Neuronal stem cell (in vitro differentiated cells): ENCODE results near the gene SYTL2.

ENCODE experiments used
- DNase-seq: peaks from one replicate; pipeline ENCODE4 v3.0.0-alpha.2; 2013; ENCODE audit warnings: low spot score
- H2AFZ ChIP-seq: one replicate; pipeline ENCODE4 v1.6.1; 2013; ENCODE audit warnings: mild to moderate bottlenecking, low read length, inconsistent platforms
- H2AK5ac ChIP-seq: 2 replicates; pipeline ENCODE4 v1.6.1; 2013; ENCODE audit warnings: low read depth, mild to moderate bottlenecking, inconsistent platforms, low read length, moderate library complexity, mixed read lengths
- H2BK120ac ChIP-seq: 2 replicates; pipeline ENCODE4 v1.6.1; 2013; ENCODE audit warnings: low read depth, mild to moderate bottlenecking, inconsistent platforms, low read length, moderate library complexity, mixed read lengths
- H2BK12ac ChIP-seq: one replicate; pipeline ENCODE4 v1.6.1; 2013; ENCODE audit warnings: low read length, inconsistent platforms
- H2BK15ac ChIP-seq: 2 replicates; pipeline ENCODE4 v1.6.1; 2013; ENCODE audit warnings: mild to moderate bottlenecking, low read length, inconsistent platforms, mixed read lengths
- H2BK5ac ChIP-seq: one replicate; pipeline ENCODE4 v1.6.1; 2013; ENCODE audit warnings: inconsistent platforms, mild to moderate bottlenecking, low read length, moderate library complexity
- H3K14ac ChIP-seq: one replicate; pipeline ENCODE4 v1.6.1; 2013; ENCODE audit warnings: low read length, inconsistent platforms
- H3K18ac ChIP-seq: 2 replicates; pipeline ENCODE4 v1.6.1; 2013; ENCODE audit warnings: low read length, inconsistent platforms
- H3K23ac ChIP-seq: 2 replicates; pipeline ENCODE4 v1.6.1; 2013; ENCODE audit warnings: low read depth, mild to moderate bottlenecking, mixed read lengths, low read length, inconsistent platforms; ENCODE audit not compliant: poor library complexity
- H3K27ac ChIP-seq: replicated peaks from 3 replicates; pipeline ENCODE4 v1.5.1; 2013; ENCODE audit warnings: low read length, inconsistent platforms
- H3K27me3 ChIP-seq, 3 experiments: 2 replicates each; pipeline ENCODE4 v1.6.1; 2013; ENCODE audit warnings: low read length in 3 of 3, mild to moderate bottlenecking in 2 of 3, inconsistent platforms in 1 of 3, low read depth in 1 of 3, mixed read lengths in 1 of 3, moderate library complexity in 1 of 3; ENCODE audit not compliant: control insufficient read depth in 3 of 3, insufficient read depth in 3 of 3
- H3K36me3 ChIP-seq, 2 donors: replicated peaks in 1 of 2; 2 replicates each; pipeline ENCODE4 v1.6.1; 2013; ENCODE audit warnings: low read length in 2 of 2; ENCODE audit not compliant: control insufficient read depth in 2 of 2, insufficient read depth in 2 of 2
- H3K4ac ChIP-seq: 2 replicates; pipeline ENCODE4 v1.6.1; 2013; ENCODE audit warnings: inconsistent platforms, mild to moderate bottlenecking, low read length, moderate library complexity
- H3K4me1 ChIP-seq, 2 donors: 1 replicate in 1 of 2; 2 replicates in 1 of 2; pipeline ENCODE4 v1.6.1; 2013; ENCODE audit warnings: low read length in 2 of 2, low read depth in 1 of 2; ENCODE audit not compliant: control insufficient read depth in 2 of 2, insufficient read depth in 1 of 2
- H3K4me2 ChIP-seq: one replicate; pipeline ENCODE4 v1.6.1; 2013; ENCODE audit warnings: mild to moderate bottlenecking, low read length, inconsistent platforms; ENCODE audit not compliant: insufficient read depth, poor library complexity, severe bottlenecking
- H3K4me3 ChIP-seq, 2 donors: 2 replicates each; pipeline ENCODE4 v1.5.1; 2013; ENCODE audit warnings: low read length in 2 of 2, mild to moderate bottlenecking in 2 of 2, inconsistent platforms in 1 of 2, moderate library complexity in 1 of 2
- H3K79me1 ChIP-seq: one replicate; pipeline ENCODE4 v1.6.1; 2013; ENCODE audit warnings: low read depth, mild to moderate bottlenecking, inconsistent platforms, low read length, moderate library complexity
- H3K9ac ChIP-seq: one replicate; pipeline ENCODE4 v1.6.1; 2013; ENCODE audit warnings: mild to moderate bottlenecking, low read depth, low read length, inconsistent platforms; ENCODE audit not compliant: poor library complexity
- H3K9me3 ChIP-seq, 2 donors: replicated peaks in 1 of 2; 2 replicates each; pipeline versions ENCODE3 to v1.6.1; 2013; ENCODE audit warnings: low read length in 2 of 2, mild to moderate bottlenecking in 2 of 2, inconsistent platforms in 1 of 2, low read depth in 1 of 2, mixed read lengths in 1 of 2, moderate library complexity in 1 of 2; ENCODE audit not compliant: control insufficient read depth in 2 of 2, insufficient read depth in 1 of 2
- H4K8ac ChIP-seq: one replicate; pipeline ENCODE4 v1.6.1; 2013; ENCODE audit warnings: low read depth, mild to moderate bottlenecking, inconsistent platforms, low read length, moderate library complexity
- H4K91ac ChIP-seq: one replicate; pipeline ENCODE4 v1.6.1; 2013; ENCODE audit warnings: low read length, low read depth, mild to moderate bottlenecking, inconsistent platforms; ENCODE audit not compliant: poor library complexity
- whole genome bisulfite sequencing, 2 donors: extraction: QIAGEN DNeasy Blood & Tissue Kit; methylation state at CpG; one replicate each; pipeline ENCODE4 v1.1.7; 2013; ENCODE audit warnings: missing lambda C conversion rate in 2 of 2, mixed read lengths in 1 of 2; ENCODE audit not compliant: insufficient read length in 2 of 2, insufficient replicate concordance in 1 of 2; ENCODE audit errors: extremely low coverage in 2 of 2; 5-methylcytosine and 5-hydroxymethylcytosine counted together

The SYTL2 gene

GRCh38 chr11:85756401-85757200, 54.3 kb downstream of the SYTL2 start:
- Histone ChIP-seq H3K23ac (no peak overlapping the region), H3K36me3 (no peaks in the 10 kb centered on the region), H2BK12ac (no peak overlapping the region), H3K9me3 (no peaks in the 10 kb centered on the region), H3K4me2 (no peak overlapping the region), H2AFZ (no peak overlapping the region), H3K27me3 (peaks cover 0 to 2% (median 0%) of the 10 kb centered on the region in 3 experiments), H2BK120ac (no peak overlapping the region), H3K79me1 (no peaks in the 10 kb centered on the region), H3K4me1 (peaks cover 0 to 7% of the 10 kb centered on the region in 2 donors), H3K9ac (no peak overlapping the region), H3K4ac (no peak overlapping the region), H3K4me3 (no peak overlapping the region), H3K14ac (no peak overlapping the region), H4K8ac (no peak overlapping the region), H3K27ac (no peak overlapping the region), H2BK5ac (no peak overlapping the region), H3K18ac (peak overlapping the region; percentile 41), H2BK15ac (no peak overlapping the region), H2AK5ac (no peak overlapping the region), H4K91ac (no peak overlapping the region)
- WGBS, 2 donors: no CpG with 5 or more reads among the region's 6 CpGs
- DNase-seq: no peak

- no peak overlapping the region for H2AFZ ChIP-seq
- H3K27ac ChIP-seq: no peak overlapping the region
- no peaks in the 10 kb centered on the region for H3K79me1 ChIP-seq
- no peak overlapping the region for H2AK5ac ChIP-seq
- H3K4me2 ChIP-seq: no peak overlapping the region
- H3K9ac ChIP-seq: no peak overlapping the region
- peaks cover 0 to 2% (median 0%) of the 10 kb centered on the region in 3 experiments for H3K27me3 ChIP-seq
- no CpG with 5 or more reads among the region's 1 CpG for WGBS, 2 donors
- no peak overlapping the region for H2BK120ac ChIP-seq
- H3K18ac ChIP-seq: no peak overlapping the region
- no peak overlapping the region for H2BK12ac ChIP-seq
- H3K23ac ChIP-seq: no peak overlapping the region
- no peak overlapping the region for H2BK5ac ChIP-seq
- no peak for DNase-seq
- no peak overlapping the region for H2BK15ac ChIP-seq
- no peak overlapping the region for H4K91ac ChIP-seq
- no peak overlapping the region for H4K8ac ChIP-seq
- no peaks in the 10 kb centered on the region for H3K36me3 ChIP-seq
- no peak overlapping the region for H3K4ac ChIP-seq
- H3K9me3 ChIP-seq: no peaks in the 10 kb centered on the region
- H3K4me3 ChIP-seq: no peak overlapping the region
- no peak overlapping the region for H3K14ac ChIP-seq
- peaks cover 0 to 7% of the 10 kb centered on the region in 2 donors for H3K4me1 ChIP-seq
These were observed 55.2 kb downstream of the SYTL2 start for GRCh38 chr11:85755701-85756100.

- H3K27me3 ChIP-seq: peaks cover 0 to 2% (median 0%) of the 10 kb centered on the region in 3 experiments
- no peak overlapping the region for H3K27ac ChIP-seq
- H3K4ac ChIP-seq: no peak overlapping the region
- no peak overlapping the region for H3K4me2 ChIP-seq
- peaks cover 0 to 7% of the 10 kb centered on the region in 2 donors for H3K4me1 ChIP-seq
- H3K18ac ChIP-seq: no peak overlapping the region
- H3K9ac ChIP-seq: no peak overlapping the region
- no peak overlapping the region for H2BK120ac ChIP-seq
- no peak overlapping the region for H3K14ac ChIP-seq
- DNase-seq: no peak
- no peak overlapping the region for H2BK5ac ChIP-seq
- H2AFZ ChIP-seq: no peak overlapping the region
- H3K4me3 ChIP-seq: no peak overlapping the region
- no peak overlapping the region for H2BK15ac ChIP-seq
- no peak overlapping the region for H2AK5ac ChIP-seq
- no peaks in the 10 kb centered on the region for H3K79me1 ChIP-seq
- no peak overlapping the region for H2BK12ac ChIP-seq
- H4K91ac ChIP-seq: no peak overlapping the region
- no peak overlapping the region for H3K23ac ChIP-seq
- WGBS, 2 donors: no CpG with 5 or more reads among the region's 2 CpGs
- H3K9me3 ChIP-seq: no peaks in the 10 kb centered on the region
- no peaks in the 10 kb centered on the region for H3K36me3 ChIP-seq
- no peak overlapping the region for H4K8ac ChIP-seq
These were observed 55.7 kb downstream of the SYTL2 start for GRCh38 chr11:85755285-85755684.

- H2AK5ac ChIP-seq: no peak overlapping the region
- no peak overlapping the region for H3K4ac ChIP-seq
- H2BK15ac ChIP-seq: no peak overlapping the region
- H2BK120ac ChIP-seq: no peak overlapping the region
- H3K36me3 ChIP-seq: no peaks in the 10 kb centered on the region
- H3K14ac ChIP-seq: no peak overlapping the region
- H3K27me3 ChIP-seq: peaks cover 0 to 2% (median 0%) of the 10 kb centered on the region in 3 experiments
- no peak overlapping the region for H3K4me2 ChIP-seq
- no peak overlapping the region for H2BK12ac ChIP-seq
- no peak overlapping the region for H4K91ac ChIP-seq
- peaks cover 0 to 5% of the 10 kb centered on the region in 2 donors for H3K4me1 ChIP-seq
- no peak overlapping the region for H3K23ac ChIP-seq
- H3K27ac ChIP-seq: no peak overlapping the region
- no peak overlapping the region for H4K8ac ChIP-seq
- H2BK5ac ChIP-seq: no peak overlapping the region
- no peaks in the 10 kb centered on the region for H3K79me1 ChIP-seq
- H3K9me3 ChIP-seq: no peaks in the 10 kb centered on the region
- no peak overlapping the region for H3K4me3 ChIP-seq
- no peak overlapping the region for H3K18ac ChIP-seq
- H3K9ac ChIP-seq: no peak overlapping the region
- no CpG with 5 or more reads among the region's 7 CpGs for WGBS, 2 donors
- H2AFZ ChIP-seq: no peak overlapping the region
- no peak for DNase-seq
These were observed 57.9 kb downstream of the SYTL2 start for GRCh38 chr11:85752890-85753581.
